ENCODE measurements around the gene BID. TPM values are rescaled to one million over a fixed set of nuclear protein-coding genes. Genes with fewer than 3 reads are reported as not detected.

Gene BID
- total RNA-seq, 1 experiment from 2014 or later = 23.2 TPM

DNA sequence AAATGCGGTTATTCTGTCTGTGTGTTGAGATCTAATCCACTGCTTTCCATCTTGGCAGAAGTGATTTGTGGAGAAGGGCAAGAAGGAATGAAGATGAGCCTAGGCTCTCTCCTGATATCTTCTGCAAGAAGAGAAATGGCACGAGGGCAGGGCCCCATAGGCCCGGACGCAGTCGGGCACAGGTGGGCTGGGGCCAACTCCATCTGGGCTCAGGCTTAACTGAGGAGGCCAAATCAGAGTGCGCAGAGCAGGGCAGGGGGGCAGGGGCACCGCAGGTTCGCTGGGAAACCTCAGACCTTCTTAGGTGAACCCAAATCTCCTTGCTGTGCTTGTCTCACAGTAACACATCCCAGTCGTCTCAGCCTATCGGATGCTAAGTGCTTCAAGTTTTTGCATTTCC, 32.8 kb upstream of the BID start:
- Histone ChIP-seq H3K23me2 (ENCODE audit: insufficient read length, low read depth, low read length, poor library complexity, severe bottlenecking) (no peaks in the 10 kb centered on the region), H3K79me1 (ENCODE audit: insufficient read depth, low read depth, low read length, poor library complexity, severe bottlenecking) (no peaks in the 10 kb centered on the region), H3K4me2 (ENCODE audit: insufficient read depth, insufficient read length, low read length) (no peak overlapping the region), H2AK5ac (ENCODE audit: insufficient read length, low read length) (no peak overlapping the region), H2BK12ac (ENCODE audit: insufficient read length, low read depth, low read length) (no peak overlapping the region), H3K9me3 (ENCODE audit: control insufficient read depth, low read depth, low read length) (no peaks in the 10 kb centered on the region), H3K27me3 (ENCODE audit: insufficient read depth, low read length) (no peaks in the 10 kb centered on the region), H4K91ac (ENCODE audit: insufficient read length, low read depth, low read length) (no peak overlapping the region), H2BK15ac (ENCODE audit: low read depth, low read length) (no peak overlapping the region), H3T11ph (ENCODE audit: low read length) (no peak overlapping the region), H3K79me2 (ENCODE audit: insufficient read depth, low read length) (no peaks in the 10 kb centered on the region), H4K5ac (ENCODE audit: insufficient read length, low read depth, low read length) (no peak overlapping the region), H2BK120ac (ENCODE audit: low read depth, low read length, poor library complexity, severe bottlenecking) (no peak overlapping the region), H2BK20ac (ENCODE audit: low read depth, low read length, poor library complexity, severe bottlenecking) (no peak overlapping the region), H3K56ac (ENCODE audit: insufficient read length, low read depth, low read length) (no peak overlapping the region), H3K4ac (ENCODE audit: low read depth, low read length) (no peak overlapping the region), H4K20me1 (ENCODE audit: control insufficient read depth, insufficient read depth, insufficient read length) (no peaks in the 10 kb centered on the region), H2BK5ac (ENCODE audit: insufficient read length, low read length) (no peak overlapping the region), H3K9ac (ENCODE audit: extremely low read depth, insufficient read length, low read length) (no peak overlapping the region), H3K14ac (ENCODE audit: insufficient read depth, low read length) (no peak overlapping the region), H3K27ac (ENCODE audit: insufficient read length, low read depth, low read length) (no peak overlapping the region), H2AFZ (ENCODE audit: low read length) (no peak overlapping the region), H3K18ac (ENCODE audit: insufficient read length, low read depth, low read length) (no peak overlapping the region), H3K23ac (ENCODE audit: insufficient read length, low read depth, low read length) (no peak overlapping the region), H4K8ac (replicated peaks; ENCODE audit: insufficient read length, low read depth, low read length) (no peak overlapping the region), H3K4me1 (ENCODE audit: insufficient read depth, low read length) (no peaks in the 10 kb centered on the region)
- Mint-ChIP-seq H3K9me3 (no peaks in the 10 kb centered on the region), H3K36me3 (ENCODE audit: insufficient read depth in 1 of 3, low read depth in 3 of 3) (peaks cover 13 to 48% (median 38%) of the 10 kb centered on the region in 3 experiments; a peak in 6 of 7 replicates), H3K27me3 (ENCODE audit: low read depth) (no peaks in the 10 kb centered on the region), H3K4me3 (no peak overlapping the region), H3K4me1 (peaks cover 5 to 11% of the 10 kb centered on the region in 2 experiments; a peak in 3 of 4 replicates), H3K27ac (no peak overlapping the region; a peak in 1 of 7 replicates)
- no peak for DNase-seq
- WGBS (ENCODE audit: extremely low coverage, insufficient read length, low lambda C conversion rate) = no CpG with 5 or more reads among the region's 10 CpGs
- TF ChIP-seq, protein P1, sequence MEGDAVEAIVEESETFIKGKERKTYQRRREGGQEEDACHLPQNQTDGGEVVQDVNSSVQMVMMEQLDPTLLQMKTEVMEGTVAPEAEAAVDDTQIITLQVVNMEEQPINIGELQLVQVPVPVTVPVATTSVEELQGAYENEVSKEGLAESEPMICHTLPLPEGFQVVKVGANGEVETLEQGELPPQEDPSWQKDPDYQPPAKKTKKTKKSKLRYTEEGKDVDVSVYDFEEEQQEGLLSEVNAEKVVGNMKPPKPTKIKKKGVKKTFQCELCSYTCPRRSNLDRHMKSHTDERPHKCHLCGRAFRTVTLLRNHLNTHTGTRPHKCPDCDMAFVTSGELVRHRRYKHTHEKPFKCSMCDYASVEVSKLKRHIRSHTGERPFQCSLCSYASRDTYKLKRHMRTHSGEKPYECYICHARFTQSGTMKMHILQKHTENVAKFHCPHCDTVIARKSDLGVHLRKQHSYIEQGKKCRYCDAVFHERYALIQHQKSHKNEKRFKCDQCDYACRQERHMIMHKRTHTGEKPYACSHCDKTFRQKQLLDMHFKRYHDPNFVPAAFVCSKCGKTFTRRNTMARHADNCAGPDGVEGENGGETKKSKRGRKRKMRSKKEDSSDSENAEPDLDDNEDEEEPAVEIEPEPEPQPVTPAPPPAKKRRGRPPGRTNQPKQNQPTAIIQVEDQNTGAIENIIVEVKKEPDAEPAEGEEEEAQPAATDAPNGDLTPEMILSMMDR (conservative IDR thresholded peaks at IDR 0.05) = no peak

All from H9 (cell line).